Uterus (tissue), 2 donors: ENCODE results near the gene CEP78.

Experiments
- POLR2A ChIP-seq, 2 donors: fragments of 450-650 bp; IDR thresholded peaks; one replicate each; pipeline ENCODE4 v1.6.1; 2016; ENCODE audit warnings: antibody characterized with exemption in 2 of 2, mild to moderate bottlenecking in 1 of 2, moderate library complexity in 1 of 2
- TF ChIP-seq, protein P1 (sequence below), 4 experiments: fragments of 200-600 bp in 2 of 4; fragments of 450-650 bp in 2 of 4; sonication (generic) in 2 of 4; IDR thresholded peaks; one replicate each; pipeline ENCODE4 v1.5.1; 2016 to 2019; ENCODE audit warnings: antibody characterized with exemption in 4 of 4, mild to moderate bottlenecking in 2 of 4, moderate library complexity in 1 of 4

DNA sequence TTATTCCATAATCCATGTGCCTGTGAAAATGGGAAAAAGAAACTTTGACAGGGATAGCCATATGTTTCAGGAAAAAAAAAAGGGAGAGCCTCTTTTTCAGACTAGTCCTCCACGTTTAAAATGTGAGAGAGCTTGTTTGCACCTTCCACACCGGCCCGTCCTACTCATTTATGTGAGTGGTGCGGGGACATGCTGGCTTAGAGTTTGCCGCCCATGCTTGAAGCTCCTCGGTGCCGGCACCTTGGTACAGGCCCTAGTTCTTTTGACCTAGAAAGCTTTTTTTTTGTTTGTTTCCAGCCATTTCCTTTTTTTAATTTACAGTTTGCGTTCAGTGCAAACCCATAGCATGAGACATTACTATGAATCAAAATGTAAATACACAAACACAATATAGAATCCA is 88.8 kb downstream of the CEP78 start:
- TF ChIP-seq, protein P1, sequence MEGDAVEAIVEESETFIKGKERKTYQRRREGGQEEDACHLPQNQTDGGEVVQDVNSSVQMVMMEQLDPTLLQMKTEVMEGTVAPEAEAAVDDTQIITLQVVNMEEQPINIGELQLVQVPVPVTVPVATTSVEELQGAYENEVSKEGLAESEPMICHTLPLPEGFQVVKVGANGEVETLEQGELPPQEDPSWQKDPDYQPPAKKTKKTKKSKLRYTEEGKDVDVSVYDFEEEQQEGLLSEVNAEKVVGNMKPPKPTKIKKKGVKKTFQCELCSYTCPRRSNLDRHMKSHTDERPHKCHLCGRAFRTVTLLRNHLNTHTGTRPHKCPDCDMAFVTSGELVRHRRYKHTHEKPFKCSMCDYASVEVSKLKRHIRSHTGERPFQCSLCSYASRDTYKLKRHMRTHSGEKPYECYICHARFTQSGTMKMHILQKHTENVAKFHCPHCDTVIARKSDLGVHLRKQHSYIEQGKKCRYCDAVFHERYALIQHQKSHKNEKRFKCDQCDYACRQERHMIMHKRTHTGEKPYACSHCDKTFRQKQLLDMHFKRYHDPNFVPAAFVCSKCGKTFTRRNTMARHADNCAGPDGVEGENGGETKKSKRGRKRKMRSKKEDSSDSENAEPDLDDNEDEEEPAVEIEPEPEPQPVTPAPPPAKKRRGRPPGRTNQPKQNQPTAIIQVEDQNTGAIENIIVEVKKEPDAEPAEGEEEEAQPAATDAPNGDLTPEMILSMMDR (IDR thresholded peaks at IDR 0.05): no peak
- TF ChIP-seq POLR2A (IDR thresholded peaks at IDR 0.05): no peak
